Cardiac muscle cell (in vitro differentiated cells and primary cell): ENCODE measurements around the gene BEAN1. TPM values are rescaled to one million over a fixed set of nuclear protein-coding genes. Genes with fewer than 3 reads are reported as not detected.
A peak's percentile ranks its signal among the peaks of the same experiment; 100 is the strongest.

Experiments used
- DNase-seq, 2 donors: peaks; one replicate each; pipeline versions ENCODE4 v3.0.0 to v3.0.0-alpha.2; 2010 to 2017; ENCODE audit warnings: low read depth in 1 of 2, low spot score in 1 of 2
- H3K27ac ChIP-seq: fragments of 200-600 bp; sonication (generic); 2 replicates; pipeline ENCODE4 v1.5.1; 2016
- H3K27me3 ChIP-seq: fragments of 200-600 bp; sonication (generic); 2 replicates; pipeline ENCODE4 v1.6.0; 2016; ENCODE audit warnings: control low read depth
- H3K36me3 ChIP-seq: fragments of 200-600 bp; sonication (generic); 2 replicates; pipeline ENCODE4 v1.5.1; 2016; ENCODE audit warnings: control low read depth
- H3K4me1 ChIP-seq: fragments of 200-600 bp; sonication (generic); 2 replicates; pipeline ENCODE4 v1.8.1; 2017; ENCODE audit warnings: low read depth, mild to moderate bottlenecking, mixed run types
- H3K4me3 ChIP-seq: fragments of 200-600 bp; sonication (generic); 2 replicates; pipeline ENCODE4 v1.5.1; 2016; ENCODE audit warnings: mild to moderate bottlenecking
- H3K9me3 ChIP-seq: fragments of 200-600 bp; sonication (generic); 2 replicates; pipeline ENCODE4 v1.5.1; 2017; ENCODE audit warnings: low read depth, mild to moderate bottlenecking, control low read depth
- CTCF ChIP-seq: IDR thresholded peaks from 2 replicates; pipeline ENCODE4 v1.5.1; 2012; ENCODE audit warnings: low read depth, mild to moderate bottlenecking, low read length
- polyA plus RNA-seq: library from polyadenylated mRNA; unstranded; fragments of >200 nt; fragmentation: Nextera tagmentation; extraction: Ambion mirVana; gene quantifications from 2 replicates; pipeline ENCODE4 v1.2.1, GENCODE V29; 2016
- total RNA-seq: library from RNA; depleted of rRNA; stranded (reverse); fragments of >200 nt; gene quantifications from 2 replicates; pipeline ENCODE4 v1.2.3, GENCODE V29; 2016

BEAN1 gene
- total and polyA plus RNA-seq, 2 experiments from 2014 or later, result 1.2 to 2.9 TPM

DNA sequence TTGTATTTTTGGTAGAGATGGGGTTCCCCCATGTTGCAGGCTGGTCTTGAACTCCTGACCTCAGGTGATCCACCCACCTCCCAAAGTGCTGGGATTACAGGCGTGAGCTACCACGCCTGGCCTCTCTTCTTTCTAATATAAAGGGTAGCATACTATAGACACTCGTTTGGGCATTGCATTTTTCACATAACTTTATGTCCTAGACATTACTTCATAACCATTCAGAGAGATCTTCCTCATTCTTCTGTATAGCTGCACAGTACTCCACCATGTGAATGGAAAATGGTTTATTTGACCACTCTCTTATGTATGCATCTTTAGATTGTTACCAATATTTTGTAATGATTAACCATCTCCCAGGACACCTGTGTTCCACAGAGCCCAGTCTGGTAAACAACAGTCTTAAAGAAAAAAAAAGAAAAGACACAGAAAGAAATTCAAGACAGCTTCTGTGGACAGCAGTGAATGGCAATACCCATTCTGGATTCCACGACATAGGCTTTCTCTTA is 80.7 kb downstream of the BEAN1 start:
- Histone ChIP-seq H3K27ac (no peak overlapping the region), H3K4me1 (no peaks in the 10 kb centered on the region), H3K27me3 (no peaks in the 10 kb centered on the region), H3K36me3 (no peaks in the 10 kb centered on the region), H3K4me3 (no peak overlapping the region), H3K9me3 (no peaks in the 10 kb centered on the region)
- no peak for TF ChIP-seq CTCF
- DNase-seq, result no peak

GRCh38 chr16:66508248-66508913 is 81.3 kb downstream of the BEAN1 start:
- Histone ChIP-seq H3K27ac (no peak overlapping the region), H3K9me3 (no peaks in the 10 kb centered on the region), H3K4me1 (no peaks in the 10 kb centered on the region)

GRCh38 chr16:66508914-66509496 is 81.9 kb downstream of the BEAN1 start:
- no peak overlapping the region for H3K4me3 ChIP-seq
- no peaks in the 10 kb centered on the region for H3K9me3 ChIP-seq
- DNase-seq, result no peak
- H3K27me3 ChIP-seq, result no peaks in the 10 kb centered on the region
- no peaks in the 10 kb centered on the region for H3K36me3 ChIP-seq
- no peaks in the 10 kb centered on the region for H3K4me1 ChIP-seq
- TF ChIP-seq CTCF, result no peak
- H3K27ac ChIP-seq, result no peak overlapping the region

More at GRCh38 chr16:66508248-66508913, 81.3 kb downstream of the BEAN1 start:
- Histone ChIP-seq H3K4me3 (no peak overlapping the region), H3K27me3 (no peaks in the 10 kb centered on the region), H3K36me3 (no peaks in the 10 kb centered on the region)
- peak in 1 of 2 donors; percentile 34 for DNase-seq
- TF ChIP-seq CTCF, result no peak

DNA sequence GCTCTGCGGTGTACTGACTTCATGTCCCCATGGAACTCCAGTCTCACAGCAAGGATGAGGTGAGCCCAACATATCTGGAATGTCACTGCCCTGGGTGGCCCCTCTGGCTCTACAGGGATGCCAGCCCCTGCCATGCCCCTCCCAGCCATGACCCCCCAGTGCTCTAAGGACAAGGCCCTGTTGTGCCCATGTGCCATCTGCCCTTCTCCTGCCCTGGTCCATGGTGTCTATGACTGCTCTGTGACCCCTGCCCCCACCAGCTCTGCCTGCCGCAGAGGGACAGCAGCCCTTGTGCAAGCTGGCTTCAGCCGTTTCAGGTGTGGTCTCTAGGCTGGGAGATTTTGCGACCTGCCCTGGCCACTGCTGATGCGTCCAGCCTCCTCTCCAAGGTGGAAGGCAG is 82.5 kb downstream of the BEAN1 start:
- Histone ChIP-seq H3K36me3 (no peaks in the 10 kb centered on the region), H3K4me3 (no peak overlapping the region), H3K27me3 (no peaks in the 10 kb centered on the region), H3K9me3 (no peaks in the 10 kb centered on the region), H3K27ac (no peak overlapping the region), H3K4me1 (no peaks in the 10 kb centered on the region)
- TF ChIP-seq CTCF, result no peak
- no peak for DNase-seq

DNA sequence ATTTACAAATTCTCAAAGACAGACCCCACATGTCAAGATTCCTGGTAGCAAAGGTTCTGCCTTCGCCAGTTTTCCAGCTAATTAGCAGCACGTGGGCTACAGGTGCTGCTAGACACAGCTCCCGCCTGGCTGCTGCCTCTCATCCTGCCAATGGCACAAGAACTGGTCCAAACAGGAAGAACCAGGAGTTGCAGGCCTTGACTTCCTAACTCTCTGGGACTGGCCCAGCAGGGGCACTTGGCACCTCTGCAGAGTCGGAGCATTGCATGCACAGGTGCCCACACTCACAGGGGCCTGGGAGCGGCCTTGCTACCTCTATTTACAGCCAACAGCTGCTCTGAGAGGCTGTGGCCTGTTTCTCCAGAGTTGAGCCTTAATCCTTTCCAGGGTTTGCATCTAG is 83.2 kb downstream of the BEAN1 start:
- Histone ChIP-seq H3K4me3 (no peak overlapping the region), H3K9me3 (no peaks in the 10 kb centered on the region), H3K27me3 (no peaks in the 10 kb centered on the region), H3K27ac (no peak overlapping the region), H3K36me3 (no peaks in the 10 kb centered on the region), H3K4me1 (no peaks in the 10 kb centered on the region)
- no peak for DNase-seq
- TF ChIP-seq CTCF, result no peak
